ENCODE measurements around the gene GNG11.
"Not testable (repeated sequence)": the region's sequence is repeated elsewhere in the genome, so short reads cannot be mapped to it uniquely, and the experiment has no call there.

The GNG11 gene

DNA sequence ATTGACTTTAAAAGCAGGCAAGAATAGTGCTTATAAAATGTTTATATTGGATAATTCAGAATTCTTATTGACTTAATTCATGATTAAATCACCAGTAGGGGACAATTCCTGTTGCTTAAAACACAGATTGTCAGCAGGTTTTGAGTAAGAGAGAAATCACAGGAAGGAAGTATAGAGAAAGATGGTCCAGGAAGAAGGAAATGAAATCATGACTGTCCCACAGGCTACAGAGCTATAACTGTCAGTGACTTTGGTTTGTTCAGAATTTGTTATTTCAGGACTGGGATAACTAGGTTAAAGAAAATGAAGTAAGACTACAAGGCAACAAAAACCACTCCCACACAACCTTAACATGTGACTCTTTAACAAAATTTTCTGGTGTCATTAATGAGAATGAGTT lies 8.3 kb upstream of the GNG11 start:
- DNase-seq: no peak

DNA sequence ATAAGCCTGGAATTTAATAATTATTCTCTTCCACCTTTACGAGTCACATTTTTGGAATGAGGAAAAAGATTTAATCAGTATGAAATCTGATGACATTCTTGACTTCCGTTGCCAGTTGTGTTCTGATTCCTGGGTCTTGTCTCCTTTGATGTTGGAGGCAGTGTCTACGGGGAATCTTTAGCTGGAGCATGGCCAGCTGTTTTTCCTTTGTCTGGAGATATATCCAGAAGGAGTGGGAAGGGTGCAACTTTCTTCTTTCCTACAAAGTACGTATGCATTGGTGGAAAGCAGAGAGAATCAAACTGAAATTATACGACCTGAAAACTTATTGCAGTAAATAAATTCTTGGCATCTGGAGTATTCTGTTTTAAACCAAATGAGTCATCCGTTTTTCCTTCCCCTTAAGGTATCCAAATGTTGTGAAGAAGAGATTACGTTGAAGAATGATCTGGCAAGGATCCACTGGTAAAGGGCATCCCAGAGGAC lies 6.9 kb upstream of the GNG11 start:
- no peak for DNase-seq

DNA sequence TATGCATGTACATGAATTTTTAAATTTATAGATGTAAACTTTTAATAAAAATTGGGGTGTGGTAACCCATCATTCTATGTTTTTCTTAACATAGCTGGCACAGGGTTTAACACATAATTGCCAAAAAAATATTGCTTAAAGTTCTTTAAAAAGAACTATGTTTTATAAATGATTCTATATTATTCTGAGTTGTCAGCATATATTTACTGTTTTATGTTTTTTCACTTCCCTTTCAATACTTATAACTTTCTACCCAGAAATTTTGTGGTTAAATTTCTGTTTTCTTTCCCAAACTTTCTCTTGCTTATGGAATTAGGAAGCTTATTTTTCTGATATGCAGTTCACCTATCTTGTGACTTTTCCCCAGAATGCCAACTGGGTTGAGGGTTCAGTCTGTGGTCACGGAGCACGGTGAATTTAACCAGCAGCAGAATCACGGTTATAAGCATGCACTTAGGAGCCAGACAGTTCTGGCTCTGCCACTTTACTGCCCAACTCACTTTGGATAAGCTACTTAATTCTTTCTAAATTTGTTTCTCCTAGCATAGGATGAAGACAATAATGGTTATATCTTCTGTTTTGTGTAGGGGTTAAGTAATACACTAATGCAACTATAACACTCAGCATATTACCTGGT lies 6.2 kb upstream of the GNG11 start:
- DNase-seq: not testable (repeated sequence)

DNA sequence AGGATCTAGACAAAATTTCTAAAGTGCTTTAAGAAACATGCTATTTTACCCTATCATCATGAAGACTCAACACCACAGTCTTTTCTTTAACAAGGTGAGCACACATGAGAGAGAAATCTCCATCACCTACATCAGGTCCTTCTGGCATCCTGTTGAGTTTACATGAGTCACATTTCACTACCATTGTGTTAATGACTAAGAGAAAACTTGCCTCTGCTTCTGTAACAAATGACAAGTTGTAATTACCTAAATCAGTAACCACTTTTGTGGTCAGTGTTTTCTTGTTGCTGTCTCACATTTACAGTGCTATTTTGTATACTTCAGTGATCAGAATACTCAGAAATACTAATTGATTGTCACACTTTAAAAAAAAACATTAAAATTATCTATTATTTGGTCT lies 5.6 kb upstream of the GNG11 start:
- DNase-seq: not testable (repeated sequence)

DNA sequence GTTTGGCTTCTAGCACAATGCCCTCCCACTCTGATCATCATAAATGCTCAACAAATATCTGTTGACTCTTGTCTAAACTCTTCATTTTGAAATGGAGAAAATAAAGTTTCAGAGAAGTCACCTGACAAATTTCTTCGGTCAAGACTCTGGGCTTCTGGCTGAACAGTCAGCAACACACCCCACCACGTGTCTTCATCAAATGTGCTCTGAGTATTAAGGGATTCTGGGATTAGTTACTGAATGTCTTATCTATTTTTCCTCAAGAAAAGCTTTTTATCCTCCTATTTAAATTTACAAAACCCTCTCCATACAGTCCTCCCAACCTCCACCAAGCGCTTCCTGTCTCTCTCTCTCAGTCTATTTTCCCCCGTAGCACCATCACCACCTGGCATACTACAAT lies 5.2 kb upstream of the GNG11 start:
- not testable (repeated sequence) for DNase-seq

DNA sequence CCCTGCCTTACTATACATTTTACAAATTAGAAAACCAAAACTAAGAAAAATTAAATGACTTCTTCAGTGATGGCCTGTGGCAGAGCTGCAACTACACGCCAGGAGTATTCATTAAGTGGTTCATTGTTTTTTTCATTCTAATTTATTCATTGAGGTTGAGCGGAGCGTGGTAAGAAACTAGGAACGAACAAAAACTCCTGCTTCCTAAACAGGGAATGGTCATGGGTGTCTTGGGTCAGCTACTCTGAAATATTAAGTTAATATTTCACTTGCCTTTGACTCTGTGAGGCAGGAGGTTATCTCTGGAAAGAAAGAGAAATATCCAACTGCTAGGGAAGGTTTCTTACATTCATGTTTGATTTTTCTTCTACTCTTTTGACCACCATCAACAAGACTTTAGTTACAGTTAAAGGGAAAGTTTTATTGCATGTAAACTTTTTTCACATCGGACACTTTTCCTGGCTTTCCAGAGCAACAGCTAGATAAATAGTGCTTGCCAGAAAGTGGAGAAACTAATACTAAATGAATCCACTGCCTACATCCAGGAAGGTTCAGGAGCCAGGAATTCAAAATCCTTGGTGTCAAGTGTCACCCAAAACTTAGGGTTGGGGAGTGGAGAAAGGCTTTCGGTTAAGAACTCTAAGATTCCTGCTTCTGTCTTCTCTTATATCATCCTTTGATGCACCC lies 896 bp upstream of the GNG11 start:
- DNase-seq: no peak

DNA sequence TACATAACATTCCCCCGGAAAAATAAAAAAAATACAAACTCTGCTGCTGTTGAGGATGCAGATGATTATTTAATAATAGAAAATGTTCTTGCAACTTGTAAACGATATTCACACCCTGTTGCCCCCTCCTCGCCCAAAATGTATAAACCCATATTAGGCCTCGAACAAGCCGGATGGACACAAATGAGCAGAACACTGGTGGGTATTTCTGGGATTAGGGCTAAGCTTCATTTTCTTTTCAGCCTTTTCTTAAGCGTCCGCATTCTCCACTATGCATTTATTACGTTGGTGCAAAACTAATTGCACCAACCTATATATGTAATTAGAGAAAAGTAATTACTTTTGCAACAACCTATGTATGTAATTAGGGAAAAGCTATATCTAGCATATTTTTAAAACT lies 349 bp upstream of the GNG11 start:
- DNase-seq: no peak

DNA sequence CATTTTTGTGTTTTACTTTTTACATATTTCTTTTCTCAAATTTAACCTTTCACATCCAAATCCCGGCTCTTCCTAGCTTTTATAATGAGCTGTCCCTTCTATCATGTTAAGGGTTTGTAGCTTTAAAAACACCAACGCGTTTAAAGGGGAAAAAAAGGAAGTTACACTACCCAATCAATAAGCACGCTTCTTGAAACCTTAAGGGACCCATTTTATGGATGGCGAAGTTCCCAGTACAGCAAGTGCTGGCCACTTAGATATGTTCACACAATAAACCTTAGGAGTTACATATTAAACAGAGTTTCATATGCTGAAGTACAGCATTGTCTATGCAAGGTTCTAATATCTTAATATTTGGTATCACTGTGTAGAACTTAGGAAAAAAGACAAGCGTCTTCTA lies 1.8 kb downstream of the GNG11 start:
- DNase-seq: no peak

DNA sequence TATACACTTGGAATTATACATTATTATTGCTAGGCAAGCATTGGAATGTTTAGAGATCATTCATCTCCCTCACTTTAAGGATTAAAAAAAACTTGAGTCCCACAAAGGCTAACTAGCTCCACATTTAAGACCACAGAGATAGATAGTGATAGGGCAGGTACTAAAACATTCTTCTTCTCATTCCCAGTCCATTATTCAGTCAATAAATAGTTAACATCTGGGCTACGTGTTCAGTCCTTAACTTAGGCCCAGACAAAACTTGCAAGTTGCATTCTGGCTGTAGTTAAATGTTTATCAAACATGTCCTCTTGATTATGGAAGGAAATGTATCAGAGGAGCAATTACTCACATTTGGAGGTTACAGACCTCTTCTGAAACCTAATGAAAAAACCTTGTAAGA lies 2.4 kb downstream of the GNG11 start:
- DNase-seq: no peak

DNA sequence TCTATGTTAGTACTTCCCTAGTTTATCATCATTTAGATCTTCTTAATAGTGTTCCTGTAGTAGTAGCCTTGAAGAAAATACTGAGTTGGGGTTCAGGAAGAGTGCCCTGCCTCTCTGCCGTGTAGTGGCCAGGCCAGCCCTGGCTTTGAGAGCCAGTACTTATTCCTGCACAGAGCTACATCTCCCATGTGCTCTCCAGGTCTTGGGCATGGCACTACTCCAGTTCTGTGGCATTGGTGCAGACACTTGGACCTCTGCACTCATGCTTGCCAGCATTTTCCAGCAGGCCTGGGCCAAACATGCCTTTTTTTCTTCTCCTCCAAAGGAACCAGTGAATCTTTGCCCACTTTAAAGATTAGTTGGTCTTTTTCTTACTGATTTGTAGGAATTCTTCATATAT lies 5.3 kb downstream of the GNG11 start:
- no peak for DNase-seq

DNA sequence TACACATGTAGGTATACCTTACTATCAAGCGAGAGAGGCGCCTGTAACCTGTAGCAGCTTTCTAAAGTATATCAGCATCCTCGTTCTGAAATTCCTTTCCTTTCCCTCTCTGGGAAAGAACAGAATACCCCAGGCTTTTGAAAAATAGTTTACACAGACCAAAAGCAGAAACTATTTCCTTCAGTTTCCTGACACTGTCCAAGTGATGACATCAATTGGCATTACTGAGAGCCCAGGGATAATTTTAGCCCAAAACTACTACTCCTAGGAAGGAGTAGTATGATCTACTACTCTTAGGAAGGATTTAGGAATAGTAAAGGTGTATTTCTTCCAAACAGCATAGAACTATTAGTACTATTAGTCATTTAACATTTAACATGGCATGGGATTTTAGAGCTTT lies 6.0 kb downstream of the GNG11 start:
- no peak for DNase-seq

DNA sequence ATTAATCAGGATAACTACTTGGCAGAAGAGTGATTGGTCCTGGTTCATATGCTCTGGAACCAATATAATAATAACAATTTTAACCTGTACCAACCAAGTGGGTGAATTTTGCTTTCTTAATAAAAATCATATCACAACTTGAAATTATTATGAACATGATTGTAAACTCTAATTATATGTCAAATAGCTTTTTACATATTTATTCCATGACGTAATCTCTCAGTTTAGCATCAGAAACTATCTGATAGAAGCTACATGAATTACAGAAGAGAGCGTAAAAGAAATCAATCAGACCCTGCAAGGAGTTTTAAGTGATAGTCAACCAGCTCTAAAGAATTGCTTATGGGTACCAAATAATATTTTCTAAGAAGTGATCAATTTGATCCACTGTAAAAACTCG lies 10.1 kb downstream of the GNG11 start:
- no peak for DNase-seq

DNA sequence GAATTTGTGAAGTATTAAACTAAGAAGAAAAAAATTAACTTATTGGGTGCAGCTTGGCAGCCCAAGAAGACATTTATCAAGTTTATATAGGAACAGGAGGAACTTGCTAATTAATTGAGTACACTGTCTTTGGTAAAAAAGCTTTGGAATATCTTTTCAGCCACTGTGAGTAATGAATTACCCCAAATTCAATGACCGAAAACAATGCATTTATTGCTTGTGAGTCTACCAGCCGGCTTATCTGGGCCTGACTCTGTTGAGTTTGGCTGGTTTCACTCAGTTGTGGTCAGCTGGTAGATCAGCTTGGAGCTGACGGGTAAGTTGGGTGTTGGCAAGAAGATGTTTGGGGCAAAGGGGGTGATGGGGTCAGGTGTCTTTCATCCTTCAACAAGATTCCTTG lies 11.6 kb downstream of the GNG11 start:
- no peak for DNase-seq

DNA sequence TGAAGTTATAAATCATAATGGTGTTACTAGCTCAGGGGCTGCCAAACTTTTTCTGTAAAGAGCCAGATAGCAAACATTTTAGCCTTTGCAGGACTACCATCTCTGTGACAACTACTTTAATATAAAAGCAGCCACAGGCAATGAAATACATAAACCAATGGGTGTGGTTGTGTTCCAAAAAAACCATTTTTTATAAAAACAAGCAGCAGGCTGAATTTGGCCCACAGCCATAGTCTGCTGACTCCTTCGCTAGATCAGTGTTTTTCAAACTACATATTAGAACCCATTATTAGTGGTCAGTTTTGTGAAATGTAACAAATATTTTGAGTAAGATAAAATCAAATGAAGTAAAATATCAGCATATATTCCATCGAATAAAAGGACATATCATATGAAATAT lies 13.6 kb downstream of the GNG11 start:
- no peak for DNase-seq

DNA sequence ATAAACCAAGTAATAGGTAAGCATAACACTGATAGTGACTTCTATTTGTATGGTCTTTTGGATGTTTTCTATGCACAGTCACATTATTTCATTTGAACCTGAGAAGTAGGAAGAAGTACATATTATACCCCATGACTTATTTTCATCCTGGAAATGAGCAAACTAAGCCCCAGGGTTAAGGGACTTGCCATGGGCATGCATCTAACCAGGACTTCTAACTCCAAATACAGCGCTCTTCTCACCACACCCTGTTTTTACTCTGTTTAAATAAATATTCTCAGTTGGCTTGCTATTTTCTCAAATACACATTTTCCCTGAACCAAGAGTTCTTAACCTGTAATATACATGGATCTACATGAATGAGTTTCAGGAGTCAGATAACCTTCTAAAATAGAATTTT lies 16.3 kb downstream of the GNG11 start:
- no peak for DNase-seq

DNA sequence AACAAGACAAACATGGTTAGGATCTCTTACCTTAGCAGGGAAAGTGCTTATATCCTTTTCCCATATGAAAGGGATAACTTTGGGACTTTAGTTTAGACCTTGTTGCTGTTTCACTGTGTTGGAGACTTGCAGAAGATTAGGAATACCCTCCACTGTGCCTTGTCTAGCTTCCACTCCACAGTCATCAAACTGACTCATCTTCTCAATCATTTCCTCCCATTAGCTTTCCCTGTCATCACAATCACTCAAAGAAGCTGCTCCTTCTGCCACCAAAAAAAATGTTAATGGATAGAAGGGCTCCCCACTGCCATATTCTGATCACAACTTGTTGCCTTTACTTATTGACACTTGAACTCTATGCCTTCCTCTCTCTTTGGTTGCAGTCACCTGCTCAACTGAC lies 16.8 kb downstream of the GNG11 start:
- DNase-seq: no peak

DNA sequence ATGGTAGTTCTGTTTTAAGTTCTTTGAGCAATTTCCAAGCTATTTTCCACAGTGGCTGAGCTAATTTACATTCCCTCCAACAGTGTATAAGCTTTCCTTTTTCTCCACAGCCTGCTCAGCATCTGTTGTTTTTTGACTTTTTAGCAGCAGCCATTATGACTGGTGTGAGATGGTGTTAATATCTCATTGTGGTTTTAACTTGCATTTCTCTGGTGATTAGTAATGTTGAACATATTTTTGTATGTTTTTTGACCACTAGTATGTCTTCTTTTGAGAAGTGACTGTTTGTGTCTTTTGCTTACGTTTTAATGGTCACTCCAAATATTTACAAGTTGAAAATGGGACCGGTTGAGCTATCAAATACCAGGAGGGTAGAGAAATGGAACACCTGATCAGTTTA lies 20.4 kb downstream of the GNG11 start:
- DNase-seq: no peak

DNA sequence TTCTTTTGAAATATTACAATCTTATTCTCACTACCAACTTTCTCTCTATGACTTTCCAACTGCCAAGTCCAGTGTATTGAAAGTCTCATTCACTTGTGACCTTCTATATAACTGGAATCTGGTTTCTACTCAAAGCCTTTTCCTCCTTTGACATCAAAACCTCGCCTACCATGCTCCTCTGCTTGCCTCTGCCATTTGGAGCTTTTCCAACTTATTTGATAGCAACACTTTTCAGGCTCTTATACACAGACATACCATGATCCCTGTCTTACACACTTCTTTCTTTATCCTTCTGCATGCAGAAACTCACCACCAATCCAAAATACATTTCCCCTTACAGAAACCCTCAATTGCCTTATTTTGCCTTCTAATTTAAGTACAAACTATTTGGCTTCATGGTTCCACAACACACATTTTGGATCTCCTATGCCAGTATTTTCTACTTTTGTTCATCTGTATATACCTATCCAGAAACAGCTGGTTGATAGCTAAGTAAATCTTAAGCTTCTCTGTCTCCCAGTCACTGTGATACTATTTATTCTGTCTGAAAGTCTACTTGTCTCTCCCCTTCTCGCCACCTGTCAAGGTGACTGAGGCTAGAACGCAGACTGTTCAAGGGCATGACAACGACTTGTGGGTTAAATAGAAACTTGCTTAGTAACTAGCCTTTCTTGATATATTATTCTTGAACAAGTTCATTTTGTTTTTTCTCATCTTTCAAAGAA lies 22.4 kb downstream of the GNG11 start:
- no peak for DNase-seq

DNA sequence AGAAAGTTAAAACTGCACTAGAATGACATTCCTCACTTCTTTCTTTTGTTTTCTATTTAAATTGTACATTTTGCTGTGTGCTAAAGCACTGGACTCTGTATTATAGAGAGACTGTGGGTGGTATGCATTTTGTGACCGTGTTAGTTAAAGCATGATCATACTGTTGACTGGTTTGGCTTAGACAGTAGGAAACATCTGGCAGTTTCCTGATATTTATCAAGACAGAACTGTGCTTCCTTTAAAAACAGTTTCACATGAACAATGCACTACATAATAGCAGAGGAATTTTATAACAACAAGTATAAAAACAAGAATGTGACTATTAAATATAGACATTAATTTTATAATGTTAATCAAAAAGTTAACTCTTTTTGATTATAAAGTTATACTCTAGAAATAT lies 23.1 kb downstream of the GNG11 start:
- DNase-seq: no peak

DNA sequence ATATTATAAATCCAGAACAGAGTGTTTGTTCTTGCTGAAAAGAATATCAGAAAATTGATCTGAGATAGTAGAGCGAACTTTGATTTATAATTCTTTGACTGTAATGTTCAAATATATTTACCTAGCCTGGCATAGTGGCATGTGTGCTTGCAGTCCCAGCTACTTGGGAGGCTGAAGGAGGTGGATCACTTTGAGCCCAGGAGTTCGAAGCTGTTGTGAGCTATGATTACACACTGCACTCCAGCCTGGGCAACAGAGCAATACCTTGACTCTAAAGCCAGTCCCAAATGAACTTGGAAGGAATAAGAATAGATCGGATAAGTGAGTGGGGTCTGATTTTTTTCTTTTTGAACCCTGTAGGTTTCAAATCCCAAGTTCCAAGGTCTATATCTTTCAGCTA lies 23.5 kb downstream of the GNG11 start:
- DNase-seq: no peak

DNA sequence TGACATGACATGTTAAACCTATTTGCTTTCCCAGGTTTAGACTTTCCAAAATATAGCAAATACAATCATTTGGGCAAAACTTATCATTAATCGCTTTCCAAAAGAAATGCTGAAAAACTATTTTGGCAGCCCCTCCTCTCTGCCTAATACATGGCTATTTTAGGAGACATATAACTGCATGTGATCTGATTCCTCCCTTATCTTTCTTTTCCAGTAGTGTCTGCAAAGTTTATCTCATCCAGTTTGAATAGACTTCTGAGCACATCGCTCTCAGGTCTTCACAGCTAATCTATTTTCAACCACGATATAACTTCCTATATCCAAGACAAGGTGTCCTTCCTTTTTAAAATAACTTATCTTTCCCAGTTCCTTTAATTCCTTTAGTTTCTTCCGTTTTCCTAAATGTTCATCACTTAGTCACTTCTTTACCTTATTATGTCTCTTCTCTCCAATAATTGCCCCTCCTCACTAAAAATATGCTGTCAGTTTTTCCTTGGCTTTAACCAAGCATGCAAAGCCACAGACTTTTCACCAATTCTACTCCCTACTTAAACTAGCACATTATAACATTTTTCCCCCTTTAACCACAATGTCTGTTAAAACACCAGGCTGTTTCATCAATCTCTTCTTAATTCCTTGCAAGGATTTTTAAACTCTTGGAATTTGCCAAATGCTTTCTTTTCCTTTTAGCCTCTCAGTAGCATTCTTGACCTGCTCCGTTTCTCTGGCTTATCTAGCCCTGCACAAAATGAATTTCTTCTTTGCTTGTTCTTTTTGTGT lies 24.4 kb downstream of the GNG11 start:
- no peak for DNase-seq

DNA sequence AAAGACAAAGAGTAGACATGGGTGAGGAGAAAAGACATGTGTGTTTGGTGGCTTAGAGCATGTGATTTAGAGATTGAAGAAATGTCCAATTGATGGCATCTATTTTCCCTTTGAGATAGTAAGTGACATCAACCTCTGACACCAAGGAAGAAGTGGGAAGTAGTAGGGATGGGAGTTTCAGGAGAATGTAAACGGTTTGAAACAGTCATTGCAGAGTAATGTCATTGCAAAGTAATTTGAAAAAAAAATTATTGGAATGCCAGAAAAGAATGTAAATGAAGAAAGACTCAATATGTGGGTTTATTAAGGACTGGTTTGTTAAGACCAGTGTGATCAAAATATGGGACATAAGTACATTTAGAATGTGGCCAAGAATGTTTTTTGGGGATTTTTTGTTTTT lies 26.6 kb downstream of the GNG11 start:
- no peak for DNase-seq

DNA sequence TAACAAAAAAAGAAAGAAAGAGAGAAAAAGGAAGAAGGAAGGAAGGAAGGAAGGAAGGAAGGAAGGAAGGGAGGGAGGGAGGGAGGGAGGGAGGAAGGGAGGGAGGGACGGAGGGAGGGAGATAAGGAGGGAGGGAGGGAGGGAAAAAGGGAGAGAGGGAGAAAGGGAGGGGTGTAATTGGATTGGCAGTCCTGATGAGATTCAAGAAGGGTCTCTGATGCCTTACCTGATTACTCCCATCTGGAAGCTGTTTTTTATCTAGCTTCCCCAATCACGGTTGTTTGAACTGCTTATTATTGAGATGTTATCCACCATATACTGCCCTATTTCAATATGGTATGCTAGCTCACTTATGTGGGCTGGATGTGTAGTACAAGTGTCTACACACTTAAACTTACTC lies 27.3 kb downstream of the GNG11 start:
- DNase-seq: no peak

DNA sequence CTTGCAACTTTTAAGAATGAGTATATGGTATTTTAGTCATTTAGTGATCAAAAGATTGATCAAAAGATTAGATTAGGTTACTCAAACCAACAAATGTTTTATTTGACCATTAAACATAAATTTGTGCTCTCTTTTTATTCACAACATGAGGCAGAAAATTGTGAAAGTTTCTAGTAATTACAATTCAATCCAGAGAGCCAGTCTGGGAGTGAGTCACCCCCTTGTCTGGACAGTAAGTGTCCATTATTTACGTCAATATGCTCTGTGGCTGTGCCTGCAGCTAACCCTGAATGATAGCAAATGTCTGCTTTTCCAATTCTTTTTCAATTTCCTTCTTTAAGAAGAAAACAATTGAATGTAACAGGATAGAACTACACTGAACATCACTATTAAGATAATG lies 27.9 kb downstream of the GNG11 start:
- DNase-seq: no peak

Data from CD4-positive, alpha-beta T cell treated with Interleukin-10 for 1 hour (primary cell).